H9 (cell line): Measurements from ENCODE around the gene PYDC1. TPM values are rescaled to one million over a fixed set of nuclear protein-coding genes. Genes with fewer than 3 reads are reported as not detected.
A peak's percentile ranks its signal among the peaks of the same experiment; 100 is the strongest.

Source experiments
- DNase-seq: peaks from one replicate; pipeline ENCODE4 v3.0.0-alpha.2; 2017
- H2AFZ ChIP-seq: one replicate; pipeline ENCODE4 v1.6.1; 2013; ENCODE audit warnings: mild to moderate bottlenecking, low read length, control low read depth, moderate library complexity
- H2AK5ac ChIP-seq: 2 replicates; pipeline ENCODE4 v1.6.1; 2013; ENCODE audit warnings: low read length, control low read depth, mixed read lengths; ENCODE audit not compliant: insufficient read length
- H2BK120ac ChIP-seq: one replicate; pipeline ENCODE4 v1.6.1; 2013; ENCODE audit warnings: low read depth, mild to moderate bottlenecking, low read length, control low read depth, inconsistent platforms; ENCODE audit not compliant: poor library complexity, severe bottlenecking
- H2BK12ac ChIP-seq: 2 replicates; pipeline ENCODE4 v1.6.1; 2013; ENCODE audit warnings: low read length, control low read depth, mixed read lengths, low read depth; ENCODE audit not compliant: insufficient read length
- H2BK15ac ChIP-seq: 2 replicates; pipeline ENCODE4 v1.6.1; 2013; ENCODE audit warnings: low read depth, low read length, control low read depth
- H2BK20ac ChIP-seq: one replicate; pipeline ENCODE4 v1.6.1; 2013; ENCODE audit warnings: low read depth, mild to moderate bottlenecking, low read length, control low read depth, inconsistent platforms; ENCODE audit not compliant: poor library complexity, severe bottlenecking
- H2BK5ac ChIP-seq: 2 replicates; pipeline ENCODE4 v1.6.1; 2013; ENCODE audit warnings: low read length, control low read depth, mixed read lengths; ENCODE audit not compliant: insufficient read length
- H3K14ac ChIP-seq: 2 replicates; pipeline ENCODE4 v1.6.1; 2013; ENCODE audit warnings: low read length, control low read depth; ENCODE audit not compliant: insufficient read depth
- H3K18ac ChIP-seq: 2 replicates; pipeline ENCODE4 v1.6.1; 2013; ENCODE audit warnings: low read depth, mild to moderate bottlenecking, mixed read lengths, low read length, control low read depth; ENCODE audit not compliant: insufficient read length
- H3K23ac ChIP-seq: 2 replicates; pipeline ENCODE4 v1.6.1; 2013; ENCODE audit warnings: low read length, control low read depth, mixed read lengths, low read depth; ENCODE audit not compliant: insufficient read length
- H3K23me2 ChIP-seq: 2 replicates; pipeline ENCODE4 v1.6.1; 2013; ENCODE audit warnings: low read depth, mild to moderate bottlenecking, mixed read lengths, low read length, control low read depth; ENCODE audit not compliant: insufficient read length, poor library complexity, severe bottlenecking
- H3K27ac ChIP-seq: 2 replicates; pipeline ENCODE4 v1.5.1; 2013; ENCODE audit warnings: low read length, control low read depth, mixed read lengths, low read depth; ENCODE audit not compliant: insufficient read length
- H3K27me3 ChIP-seq: 2 replicates; pipeline ENCODE4 v1.6.1; 2013; ENCODE audit warnings: low read length, control low read depth, inconsistent platforms; ENCODE audit not compliant: insufficient read depth
- H3K4ac ChIP-seq: 2 replicates; pipeline ENCODE4 v1.6.1; 2013; ENCODE audit warnings: low read depth, mild to moderate bottlenecking, control low read depth, inconsistent platforms, low read length, moderate library complexity
- H3K4me1 ChIP-seq: 2 replicates; pipeline ENCODE4 v1.6.1; 2013; ENCODE audit warnings: low read length, control low read depth, inconsistent platforms; ENCODE audit not compliant: insufficient read depth
- H3K4me2 ChIP-seq: 2 replicates; pipeline ENCODE4 v1.6.1; 2013; ENCODE audit warnings: low read length, control low read depth, mixed read lengths; ENCODE audit not compliant: insufficient read length, insufficient read depth
- H3K56ac ChIP-seq: 2 replicates; pipeline ENCODE4 v1.6.1; 2013; ENCODE audit warnings: low read depth, mild to moderate bottlenecking, mixed read lengths, low read length, control low read depth; ENCODE audit not compliant: insufficient read length
- H3K79me1 ChIP-seq: 2 replicates; pipeline ENCODE4 v1.6.1; 2013; ENCODE audit warnings: low read depth, mild to moderate bottlenecking, moderate library complexity, low read length, control low read depth, inconsistent platforms; ENCODE audit not compliant: insufficient read depth, poor library complexity, severe bottlenecking
- H3K79me2 ChIP-seq: 2 replicates; pipeline ENCODE4 v1.6.1; 2013; ENCODE audit warnings: low read length, control low read depth, inconsistent platforms; ENCODE audit not compliant: insufficient read depth
- H3K9ac ChIP-seq: 2 replicates; pipeline ENCODE4 v1.6.1; 2013; ENCODE audit warnings: low read length, control low read depth, mixed read lengths; ENCODE audit not compliant: insufficient read length; ENCODE audit errors: extremely low read depth
- H3K9me3 ChIP-seq: one replicate; pipeline ENCODE4 v1.6.1; 2013; ENCODE audit warnings: low read depth, low read length, inconsistent platforms; ENCODE audit not compliant: control insufficient read depth
- H3T11ph ChIP-seq: one replicate; pipeline ENCODE4 v1.6.1; 2013; ENCODE audit warnings: mild to moderate bottlenecking, low read length, control low read depth, inconsistent platforms
- H4K20me1 ChIP-seq: one replicate; pipeline ENCODE4 v1.6.1; 2013; ENCODE audit not compliant: control insufficient read depth, insufficient read length, insufficient read depth
- H4K5ac ChIP-seq: 2 replicates; pipeline ENCODE4 v1.6.1; 2013; ENCODE audit warnings: low read depth, mild to moderate bottlenecking, mixed read lengths, low read length, control low read depth; ENCODE audit not compliant: insufficient read length
- H4K8ac ChIP-seq: replicated peaks from 2 replicates; pipeline ENCODE4 v1.6.1; 2013; ENCODE audit warnings: low read length, control low read depth, mixed read lengths, low read depth; ENCODE audit not compliant: insufficient read length
- H4K91ac ChIP-seq: 2 replicates; pipeline ENCODE4 v1.6.1; 2013; ENCODE audit warnings: low read depth, mild to moderate bottlenecking, moderate library complexity, mixed read lengths, low read length, control low read depth; ENCODE audit not compliant: insufficient read length
- H3K27ac Mint-ChIP-seq, 3 experiments: 2 replicates in 2 of 3; 3 replicates in 1 of 3; pipeline ENCODE4 v1.8.0; 2020 to 2021; ENCODE audit warnings: mixed read lengths in 3 of 3, mild to moderate bottlenecking in 1 of 3, moderate library complexity in 1 of 3
- H3K27me3 Mint-ChIP-seq: 2 replicates; pipeline ENCODE4 v1.8.0; 2021; ENCODE audit warnings: low read depth, mild to moderate bottlenecking, moderate library complexity, mixed read lengths
- H3K36me3 Mint-ChIP-seq, 3 experiments: 2 replicates in 2 of 3; 3 replicates in 1 of 3; pipeline ENCODE4 v1.8.0; 2020 to 2021; ENCODE audit warnings: low read depth in 3 of 3, mixed read lengths in 3 of 3; ENCODE audit not compliant: insufficient read depth in 1 of 3
- H3K4me1 Mint-ChIP-seq, 2 experiments: 2 replicates each; pipeline ENCODE4 v1.8.0; 2020; ENCODE audit warnings: mixed read lengths in 2 of 2
- H3K4me3 Mint-ChIP-seq, 2 experiments: 2 replicates in 1 of 2; 3 replicates in 1 of 2; pipeline ENCODE4 v1.8.0; 2020 to 2021; ENCODE audit warnings: mild to moderate bottlenecking in 2 of 2, mixed read lengths in 2 of 2, moderate library complexity in 1 of 2
- H3K9me3 Mint-ChIP-seq, 2 experiments: 2 replicates in 1 of 2; 3 replicates in 1 of 2; pipeline ENCODE4 v1.8.0; 2020; ENCODE audit warnings: mild to moderate bottlenecking in 2 of 2, mixed read lengths in 2 of 2, moderate library complexity in 1 of 2
- WGBS: extraction: QIAGEN DNeasy Blood & Tissue Kit; methylation state at CpG from one replicate; pipeline ENCODE4 v1.1.7; 2013; ENCODE audit warnings: missing lambda C conversion rate, low lambda C conversion rate, mixed read lengths; ENCODE audit not compliant: insufficient read length; ENCODE audit errors: extremely low coverage; 5-methylcytosine and 5-hydroxymethylcytosine counted together
- total RNA-seq: library from RNA; stranded (reverse); gene quantifications from 2 replicates; pipeline ENCODE4 v1.2.1, GENCODE V29; 2021
- TF ChIP-seq, protein P1 (sequence below): fragments of 200-600 bp; sonication (generic); conservative IDR thresholded peaks from 3 replicates; pipeline ENCODE4 v1.8.0; 2021; ENCODE audit warnings: antibody characterized with exemption, mild to moderate bottlenecking

Gene PYDC1
- total RNA-seq, 1 experiment from 2014 or later = 0.70 TPM

DNA sequence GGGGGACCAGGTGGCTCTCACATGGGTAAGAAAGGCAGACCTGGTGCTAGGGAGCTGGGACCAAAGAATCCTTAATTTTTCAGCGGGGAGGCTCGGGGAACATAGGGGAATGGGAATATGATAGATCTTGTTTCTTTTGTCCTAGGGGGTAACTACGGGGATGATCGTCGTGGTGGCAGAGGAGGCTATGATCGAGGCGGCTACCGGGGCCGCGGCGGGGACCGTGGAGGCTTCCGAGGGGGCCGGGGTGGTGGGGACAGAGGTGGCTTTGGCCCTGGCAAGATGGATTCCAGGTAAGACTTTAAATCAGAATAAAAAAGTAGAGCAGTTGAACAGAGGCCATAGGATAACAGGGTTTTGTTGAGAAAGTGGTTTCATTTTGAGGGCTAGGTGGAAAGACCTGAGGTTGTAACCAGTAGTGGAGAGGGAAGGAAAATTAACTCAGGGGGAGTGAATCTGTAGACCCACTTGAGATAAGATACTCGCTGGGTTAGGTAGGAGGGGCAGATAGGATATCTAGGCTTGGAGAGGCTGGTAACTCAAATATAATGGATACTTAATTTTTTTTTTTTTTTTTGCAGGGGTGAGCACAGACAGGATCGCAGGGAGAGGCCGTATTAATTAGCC, 26.0 kb downstream of the PYDC1 start:
- no peaks in the 10 kb centered on the region for H3K9me3 Mint-ChIP-seq
- no peak overlapping the region for H2AK5ac ChIP-seq
- H2BK20ac ChIP-seq = no peak overlapping the region
- no peak overlapping the region for H3T11ph ChIP-seq
- no peaks in the 10 kb centered on the region for H4K20me1 ChIP-seq
- TF ChIP-seq, protein P1, sequence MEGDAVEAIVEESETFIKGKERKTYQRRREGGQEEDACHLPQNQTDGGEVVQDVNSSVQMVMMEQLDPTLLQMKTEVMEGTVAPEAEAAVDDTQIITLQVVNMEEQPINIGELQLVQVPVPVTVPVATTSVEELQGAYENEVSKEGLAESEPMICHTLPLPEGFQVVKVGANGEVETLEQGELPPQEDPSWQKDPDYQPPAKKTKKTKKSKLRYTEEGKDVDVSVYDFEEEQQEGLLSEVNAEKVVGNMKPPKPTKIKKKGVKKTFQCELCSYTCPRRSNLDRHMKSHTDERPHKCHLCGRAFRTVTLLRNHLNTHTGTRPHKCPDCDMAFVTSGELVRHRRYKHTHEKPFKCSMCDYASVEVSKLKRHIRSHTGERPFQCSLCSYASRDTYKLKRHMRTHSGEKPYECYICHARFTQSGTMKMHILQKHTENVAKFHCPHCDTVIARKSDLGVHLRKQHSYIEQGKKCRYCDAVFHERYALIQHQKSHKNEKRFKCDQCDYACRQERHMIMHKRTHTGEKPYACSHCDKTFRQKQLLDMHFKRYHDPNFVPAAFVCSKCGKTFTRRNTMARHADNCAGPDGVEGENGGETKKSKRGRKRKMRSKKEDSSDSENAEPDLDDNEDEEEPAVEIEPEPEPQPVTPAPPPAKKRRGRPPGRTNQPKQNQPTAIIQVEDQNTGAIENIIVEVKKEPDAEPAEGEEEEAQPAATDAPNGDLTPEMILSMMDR = no peak
- no peak overlapping the region for H4K8ac ChIP-seq
- no peak overlapping the region for H3K27ac ChIP-seq
- H3K9me3 ChIP-seq = no peaks in the 10 kb centered on the region
- no CpG with 5 or more reads among the region's 17 CpGs for WGBS
- H3K27me3 Mint-ChIP-seq = peaks cover 2% of the 10 kb centered on the region; the same call in 1 of the 2 replicates
- peaks cover 86 to 98% (median 97%) of the 10 kb centered on the region in 3 experiments for H3K36me3 Mint-ChIP-seq
- H3K27ac Mint-ChIP-seq = peak overlapping the region in 1 of 3 experiments; percentile 1; a peak in 1 of 7 replicates
- no peak overlapping the region for H2BK12ac ChIP-seq
- no peak overlapping the region for H3K4ac ChIP-seq
- no peak overlapping the region for H3K23ac ChIP-seq
- H2BK120ac ChIP-seq = no peak overlapping the region
- no peak overlapping the region for H2BK15ac ChIP-seq
- no peak overlapping the region for H3K9ac ChIP-seq
- no peak overlapping the region for H3K14ac ChIP-seq
- H3K4me3 Mint-ChIP-seq = peak overlapping the region in 1 of 2 experiments; percentile 13; a peak in 1 of 5 replicates
- H3K79me1 ChIP-seq = peaks cover 8% of the 10 kb centered on the region
- H3K4me1 ChIP-seq = no peaks in the 10 kb centered on the region
- H2AFZ ChIP-seq = no peak overlapping the region
- no peak overlapping the region for H3K18ac ChIP-seq
- H3K27me3 ChIP-seq = no peaks in the 10 kb centered on the region
- no peak overlapping the region for H3K56ac ChIP-seq
- H3K23me2 ChIP-seq = no peaks in the 10 kb centered on the region
- H4K5ac ChIP-seq = no peak overlapping the region
- H2BK5ac ChIP-seq = no peak overlapping the region
- H3K79me2 ChIP-seq = peaks cover 4% of the 10 kb centered on the region; the same call in 1 of the 2 replicates
- no peak overlapping the region for H3K4me2 ChIP-seq
- no peak for DNase-seq
- no peak overlapping the region for H4K91ac ChIP-seq
- H3K4me1 Mint-ChIP-seq = peaks cover 2 to 3% of the 10 kb centered on the region in 2 experiments; a peak in 2 of 4 replicates
